WI38 (cell line): ENCODE data around the gene LRP6.

Source experiments
- H3K4me3 ChIP-seq: 2 replicates; pipeline ENCODE4 v1.5.1; 2011; ENCODE audit warnings: low read depth, mild to moderate bottlenecking, control low read depth, low read length
- CTCF ChIP-seq: IDR thresholded peaks from 2 replicates; pipeline ENCODE4 v1.5.1; 2012; ENCODE audit warnings: low read depth, mild to moderate bottlenecking, control low read depth, low read length

LRP6 gene

GRCh38 chr12:12240662-12241340 is 26.0 kb downstream of the LRP6 start:
- no peak overlapping the region for H3K4me3 ChIP-seq
- no peak for TF ChIP-seq CTCF

GRCh38 chr12:12239127-12239526 is 27.7 kb downstream of the LRP6 start:
- no peak for TF ChIP-seq CTCF
- H3K4me3 ChIP-seq = no peak overlapping the region

GRCh38 chr12:12238605-12239004 is 28.2 kb downstream of the LRP6 start:
- H3K4me3 ChIP-seq = no peak overlapping the region
- no peak for TF ChIP-seq CTCF

GRCh38 chr12:12236896-12237295 is 29.9 kb downstream of the LRP6 start:
- TF ChIP-seq CTCF = no peak
- H3K4me3 ChIP-seq = no peak overlapping the region

- TF ChIP-seq CTCF = no peak
- no peak overlapping the region for H3K4me3 ChIP-seq
Observed at GRCh38 chr12:12230275-12230674, 36.6 kb downstream of the LRP6 start.

GRCh38 chr12:12229556-12230092 is 37.2 kb downstream of the LRP6 start:
- TF ChIP-seq CTCF = no peak
- H3K4me3 ChIP-seq = no peak overlapping the region

GRCh38 chr12:12228402-12228801 is 38.4 kb downstream of the LRP6 start:
- H3K4me3 ChIP-seq = no peak overlapping the region

More at GRCh38 chr12:12228402-12228801, 38.4 kb downstream of the LRP6 start:
- no peak for TF ChIP-seq CTCF
